ENCODE data around the gene C16orf78.

Gene C16orf78

GRCh38 chr16:49416001-49416675 is 42.5 kb downstream of the C16orf78 start:
- no peak overlapping the region for H3K27ac Mint-ChIP-seq
- no peak for DNase-seq
- H3K36me3 Mint-ChIP-seq: no peaks in the 10 kb centered on the region
- H3K4me1 Mint-ChIP-seq: no peaks in the 10 kb centered on the region
- ATAC-seq (replicated peaks): no peak
- peaks cover 4% of the 10 kb centered on the region in 2 donors for H3K27me3 Mint-ChIP-seq
- H3K4me3 Mint-ChIP-seq: no peak overlapping the region
- no peaks in the 10 kb centered on the region for H3K9me3 Mint-ChIP-seq

- H3K27me3 Mint-ChIP-seq: peaks cover 4% of the 10 kb centered on the region in 2 donors
- peak overlapping the region; percentile 67 for H3K27ac Mint-ChIP-seq
- H3K9me3 Mint-ChIP-seq: no peaks in the 10 kb centered on the region
- ATAC-seq (replicated peaks) (no peak), DNase-seq (no peak)
- H3K4me1 Mint-ChIP-seq: no peaks in the 10 kb centered on the region
- H3K4me3 Mint-ChIP-seq: no peak overlapping the region
- no peaks in the 10 kb centered on the region for H3K36me3 Mint-ChIP-seq
These were observed 43.8 kb downstream of the C16orf78 start for GRCh38 chr16:49417354-49417753.

- ATAC-seq (replicated peaks): no peak
- no peak overlapping the region for H3K27ac Mint-ChIP-seq
- H3K27me3 Mint-ChIP-seq: peaks cover 10 to 14% of the 10 kb centered on the region in 2 donors
- no peak overlapping the region for H3K4me3 Mint-ChIP-seq
- no peaks in the 10 kb centered on the region for H3K36me3 Mint-ChIP-seq
- DNase-seq: no peak
- H3K4me1 Mint-ChIP-seq: no peaks in the 10 kb centered on the region
- peaks cover 2 to 3% of the 10 kb centered on the region in 2 donors for H3K9me3 Mint-ChIP-seq
These were observed 45.4 kb downstream of the C16orf78 start for GRCh38 chr16:49419006-49419405.

- Mint-ChIP-seq H3K4me1 (no peaks in the 10 kb centered on the region), H3K9me3 (peaks cover 2 to 3% of the 10 kb centered on the region in 2 donors), H3K36me3 (no peaks in the 10 kb centered on the region), H3K4me3 (no peak overlapping the region), H3K27me3 (peaks cover 13 to 19% of the 10 kb centered on the region in 2 donors), H3K27ac (no peak overlapping the region)
- no peak for ATAC-seq (replicated peaks)
- DNase-seq: no peak
These were observed 46.3 kb downstream of the C16orf78 start for GRCh38 chr16:49419862-49420261.

- Mint-ChIP-seq H3K4me1 (no peaks in the 10 kb centered on the region), H3K4me3 (no peak overlapping the region), H3K36me3 (no peaks in the 10 kb centered on the region), H3K27me3 (peaks cover 9 to 15% of the 10 kb centered on the region in 2 donors), H3K9me3 (peaks cover 2 to 3% of the 10 kb centered on the region in 2 donors), H3K27ac (no peak overlapping the region)
- DNase-seq: no peak
- ATAC-seq (replicated peaks): no peak
These were observed 49.3 kb downstream of the C16orf78 start for GRCh38 chr16:49422896-49423295.

GRCh38 chr16:49424961-49425360 is 51.4 kb downstream of the C16orf78 start:
- Mint-ChIP-seq H3K27ac (no peak overlapping the region), H3K4me1 (no peaks in the 10 kb centered on the region), H3K9me3 (peaks cover 8 to 12% of the 10 kb centered on the region in 2 donors)

GRCh38 chr16:49427771-49428170 is 54.2 kb downstream of the C16orf78 start:
- DNase-seq: no peak

More at GRCh38 chr16:49424961-49425360, 51.4 kb downstream of the C16orf78 start:
- no peak for DNase-seq
- ATAC-seq (replicated peaks): no peak
- no peak overlapping the region for H3K4me3 Mint-ChIP-seq
- peaks cover 15 to 18% of the 10 kb centered on the region in 2 donors for H3K27me3 Mint-ChIP-seq
- peaks cover 0 to 5% of the 10 kb centered on the region in 2 donors for H3K36me3 Mint-ChIP-seq

GRCh38 chr16:49428808-49429207 is 55.2 kb downstream of the C16orf78 start:
- Mint-ChIP-seq H3K36me3 (peaks cover 0 to 5% of the 10 kb centered on the region in 2 donors), H3K4me3 (no peak overlapping the region), H3K27me3 (peaks cover 6 to 15% of the 10 kb centered on the region in 2 donors), H3K27ac (no peak overlapping the region), H3K4me1 (no peaks in the 10 kb centered on the region), H3K9me3 (peaks cover 6 to 8% of the 10 kb centered on the region in 2 donors)
- ATAC-seq (replicated peaks): no peak
- no peak for DNase-seq

More at GRCh38 chr16:49427771-49428170, 54.2 kb downstream of the C16orf78 start:
- peaks cover 8 to 12% of the 10 kb centered on the region in 2 donors for H3K9me3 Mint-ChIP-seq
- no peak overlapping the region for H3K4me3 Mint-ChIP-seq
- no peak for ATAC-seq (replicated peaks)
- no peak overlapping the region for H3K27ac Mint-ChIP-seq
- H3K4me1 Mint-ChIP-seq: no peaks in the 10 kb centered on the region
- H3K36me3 Mint-ChIP-seq: peaks cover 0 to 5% of the 10 kb centered on the region in 2 donors
- H3K27me3 Mint-ChIP-seq: peaks cover 15 to 18% of the 10 kb centered on the region in 2 donors

- DNase-seq (no peak), ATAC-seq (replicated peaks) (no peak)
- no peak overlapping the region for H3K27ac Mint-ChIP-seq
- no peak overlapping the region for H3K4me3 Mint-ChIP-seq
- no peaks in the 10 kb centered on the region for H3K4me1 Mint-ChIP-seq
- H3K27me3 Mint-ChIP-seq: peaks cover 0 to 9% of the 10 kb centered on the region in 2 donors
- peaks cover 0 to 5% of the 10 kb centered on the region in 2 donors for H3K36me3 Mint-ChIP-seq
- H3K9me3 Mint-ChIP-seq: peaks cover 6 to 8% of the 10 kb centered on the region in 2 donors
These were observed 57.4 kb downstream of the C16orf78 start for GRCh38 chr16:49431040-49431439.

GRCh38 chr16:49431591-49432290 is 58.1 kb downstream of the C16orf78 start:
- Mint-ChIP-seq H3K9me3 (peaks cover 6 to 8% of the 10 kb centered on the region in 2 donors), H3K4me3 (no peak overlapping the region), H3K27me3 (peaks cover 0 to 9% of the 10 kb centered on the region in 2 donors), H3K36me3 (peaks cover 0 to 5% of the 10 kb centered on the region in 2 donors), H3K4me1 (no peaks in the 10 kb centered on the region), H3K27ac (no peak overlapping the region)
- DNase-seq (no peak), ATAC-seq (replicated peaks) (no peak)

- ATAC-seq (replicated peaks): no peak
- H3K36me3 Mint-ChIP-seq: no peaks in the 10 kb centered on the region
- H3K9me3 Mint-ChIP-seq: no peaks in the 10 kb centered on the region
- no peak overlapping the region for H3K4me3 Mint-ChIP-seq
- no peak for DNase-seq
- no peaks in the 10 kb centered on the region for H3K4me1 Mint-ChIP-seq
- no peak overlapping the region for H3K27ac Mint-ChIP-seq
- H3K27me3 Mint-ChIP-seq: peaks cover 0 to 3% of the 10 kb centered on the region in 2 donors
These were observed 61.1 kb downstream of the C16orf78 start for GRCh38 chr16:49434733-49435132.

GRCh38 chr16:49436181-49436580 is 62.6 kb downstream of the C16orf78 start:
- H3K36me3 Mint-ChIP-seq: no peaks in the 10 kb centered on the region
- no peak for ATAC-seq (replicated peaks)
- H3K4me1 Mint-ChIP-seq: peaks cover 8 to 10% of the 10 kb centered on the region in 2 donors
- no peak overlapping the region for H3K27ac Mint-ChIP-seq
- no peak overlapping the region for H3K4me3 Mint-ChIP-seq
- DNase-seq: no peak
- no peaks in the 10 kb centered on the region for H3K9me3 Mint-ChIP-seq
- H3K27me3 Mint-ChIP-seq: no peaks in the 10 kb centered on the region

GRCh38 chr16:49437344-49437743 is 63.7 kb downstream of the C16orf78 start:
- Mint-ChIP-seq H3K9me3 (no peaks in the 10 kb centered on the region), H3K36me3 (no peaks in the 10 kb centered on the region)

GRCh38 chr16:49439050-49439449 is 65.4 kb downstream of the C16orf78 start:
- DNase-seq (no peak), ATAC-seq (replicated peaks) (no peak)
- Mint-ChIP-seq H3K27me3 (no peaks in the 10 kb centered on the region), H3K9me3 (no peaks in the 10 kb centered on the region), H3K36me3 (no peaks in the 10 kb centered on the region), H3K4me3 (no peak overlapping the region), H3K27ac (no peak overlapping the region), H3K4me1 (peaks cover 14 to 26% of the 10 kb centered on the region in 2 donors)

More at GRCh38 chr16:49437344-49437743, 63.7 kb downstream of the C16orf78 start:
- no peaks in the 10 kb centered on the region for H3K27me3 Mint-ChIP-seq
- DNase-seq (no peak), ATAC-seq (replicated peaks) (no peak)
- H3K27ac Mint-ChIP-seq: no peak overlapping the region
- H3K4me1 Mint-ChIP-seq: peaks cover 14 to 20% of the 10 kb centered on the region in 2 donors
- H3K4me3 Mint-ChIP-seq: no peak overlapping the region

- Mint-ChIP-seq H3K4me3 (no peak overlapping the region), H3K36me3 (no peaks in the 10 kb centered on the region), H3K27ac (no peak overlapping the region), H3K9me3 (no peaks in the 10 kb centered on the region), H3K4me1 (peaks cover 14 to 26% of the 10 kb centered on the region in 2 donors), H3K27me3 (no peaks in the 10 kb centered on the region)
- DNase-seq (no peak), ATAC-seq (replicated peaks) (no peak)
These were observed 66.1 kb downstream of the C16orf78 start for GRCh38 chr16:49439676-49440075.
